ENCODE results near the gene DTX4.

Gene DTX4

GRCh38 chr11:59198726-59199125 is 26.8 kb downstream of the DTX4 start:
- Histone ChIP-seq H3K9me3 (ENCODE audit: control extremely low read depth in 1 of 5, control insufficient read depth in 4 of 5, insufficient read depth in 2 of 5, low read depth in 1 of 5, low read length in 4 of 5) (no peaks in the 10 kb centered on the region), H3K27ac (ENCODE audit: insufficient read depth in 1 of 2, low read depth in 1 of 2, low read length in 2 of 2, poor library complexity in 1 of 2, severe bottlenecking in 2 of 2) (no peak overlapping the region), H3K4me1 (ENCODE audit: control extremely low read depth in 1 of 4, control insufficient read depth in 4 of 4, insufficient read depth in 4 of 4, low read length in 3 of 4) (peaks cover 2 to 38% (median 14%) of the 10 kb centered on the region in 4 experiments), H3K36me3 (ENCODE audit: control insufficient read depth in 4 of 4, insufficient read depth in 4 of 4, low read length in 3 of 4) (no peaks in the 10 kb centered on the region), H3K27me3 (replicated peaks in 2 of 5; ENCODE audit: control insufficient read depth in 4 of 5, insufficient read depth in 5 of 5, low read length in 4 of 5) (peaks cover 0 to 4% (median 0%) of the 10 kb centered on the region in 5 experiments), H3K4me3 (ENCODE audit: control insufficient read depth in 1 of 7, extremely low read depth in 1 of 7, insufficient read depth in 4 of 7, low read depth in 2 of 7, low read length in 6 of 7) (no peak overlapping the region)
- 71% methylated on average over 2 of the region's 2 CpGs for whole genome bisulfite sequencing (ENCODE audit: insufficient coverage)
- ChIA-PET POLR2A (interaction anchor here (0.5 kb wide), 1 partner anchor 666 kb away, joined by 3 read pairs; no protein-coding TSS in a partner anchor), CTCF (interaction anchor here (1.0 to 8.1 kb wide), 6 partner anchors 8 to 56 kb away, joined by 3 to 57 read pairs (median 6); partner anchors contain the start of genes DTX4 and FAM111A)
- DNase-seq, result no peak

DNA sequence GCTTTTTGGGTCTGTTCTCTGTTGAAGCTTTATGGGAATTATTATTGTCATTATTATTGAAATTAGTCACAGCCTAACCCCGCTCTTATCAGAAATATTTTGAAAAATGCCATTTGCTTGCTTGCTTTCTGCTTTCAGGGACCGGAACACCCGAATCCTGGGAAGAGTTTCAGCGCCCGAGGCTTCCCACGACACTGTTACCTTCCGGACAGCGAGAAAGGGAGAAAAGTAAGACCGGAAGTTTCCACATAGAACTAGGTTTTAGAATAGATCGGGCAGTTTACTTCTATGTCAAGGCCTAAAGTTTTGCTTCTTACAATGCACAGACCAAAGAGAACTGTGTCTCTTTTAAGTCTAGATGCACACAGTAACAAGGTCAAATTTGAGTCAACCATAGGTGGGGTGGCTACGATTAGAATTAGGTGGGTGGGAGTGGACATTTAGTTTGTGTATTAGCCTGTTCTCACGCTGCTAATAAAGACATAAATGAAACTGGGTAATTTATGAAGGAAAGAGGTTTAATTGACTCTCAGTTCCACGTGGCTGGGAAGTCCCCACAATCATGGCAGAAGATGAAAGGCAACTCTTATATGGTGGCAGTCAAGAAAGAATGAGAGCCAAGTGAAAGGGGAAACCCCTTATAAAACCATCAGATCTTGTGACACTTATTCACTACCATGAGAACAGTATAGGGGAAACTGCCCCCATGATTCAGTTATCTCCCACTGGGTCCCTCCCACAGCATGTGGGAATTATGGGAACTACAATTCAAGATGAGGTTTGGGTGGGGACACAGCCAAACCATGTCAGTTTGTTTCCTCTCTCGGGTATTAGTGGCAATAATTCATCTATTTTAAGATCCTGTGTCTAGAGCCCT is 27.9 kb downstream of the DTX4 start:
- H3K27ac ChIP-seq (ENCODE audit: insufficient read depth in 1 of 2, low read depth in 1 of 2, low read length in 2 of 2, poor library complexity in 1 of 2, severe bottlenecking in 2 of 2), result no peak overlapping the region
- ChIA-PET CTCF (interaction anchor here (1.0 to 14.0 kb wide), 10 partner anchors 9 to 233 kb away, joined by 3 to 259 read pairs (median 5); partner anchors contain the start of gene DTX4), POLR2A (no interaction called here)
- H3K9me3 ChIP-seq (ENCODE audit: control extremely low read depth in 1 of 5, control insufficient read depth in 4 of 5, insufficient read depth in 2 of 5, low read depth in 1 of 5, low read length in 4 of 5), result no peaks in the 10 kb centered on the region
- H3K4me1 ChIP-seq (ENCODE audit: control extremely low read depth in 1 of 4, control insufficient read depth in 4 of 4, insufficient read depth in 4 of 4, low read length in 3 of 4), result peaks cover 2 to 38% (median 14%) of the 10 kb centered on the region in 4 experiments
- DNase-seq, result peak; percentile 44 to 88 (median 83)
- no peaks in the 10 kb centered on the region for H3K36me3 ChIP-seq (ENCODE audit: control insufficient read depth in 4 of 4, insufficient read depth in 4 of 4, low read length in 3 of 4)
- 84% methylated on average over 11 of the region's 14 CpGs for WGBS (ENCODE audit: insufficient coverage)
- H3K4me3 ChIP-seq (ENCODE audit: control insufficient read depth in 1 of 7, extremely low read depth in 1 of 7, insufficient read depth in 4 of 7, low read depth in 2 of 7, low read length in 6 of 7), result no peak overlapping the region
- H3K27me3 ChIP-seq (replicated peaks in 2 of 5; ENCODE audit: control insufficient read depth in 4 of 5, insufficient read depth in 5 of 5, low read length in 4 of 5), result peaks cover 0 to 4% (median 0%) of the 10 kb centered on the region in 5 experiments

- peak in 2 of 3 donors; percentile 59 to 85 for DNase-seq
- Histone ChIP-seq H3K9me3 (ENCODE audit: control extremely low read depth in 1 of 5, control insufficient read depth in 4 of 5, insufficient read depth in 2 of 5, low read depth in 1 of 5, low read length in 4 of 5) (no peaks in the 10 kb centered on the region), H3K27ac (ENCODE audit: insufficient read depth in 1 of 2, low read depth in 1 of 2, low read length in 2 of 2, poor library complexity in 1 of 2, severe bottlenecking in 2 of 2) (no peak overlapping the region), H3K4me3 (ENCODE audit: control insufficient read depth in 1 of 7, extremely low read depth in 1 of 7, insufficient read depth in 4 of 7, low read depth in 2 of 7, low read length in 6 of 7) (no peak overlapping the region), H3K4me1 (ENCODE audit: control extremely low read depth in 1 of 4, control insufficient read depth in 4 of 4, insufficient read depth in 4 of 4, low read length in 3 of 4) (peaks cover 2 to 38% (median 14%) of the 10 kb centered on the region in 4 experiments), H3K36me3 (ENCODE audit: control insufficient read depth in 4 of 4, insufficient read depth in 4 of 4, low read length in 3 of 4) (no peaks in the 10 kb centered on the region), H3K27me3 (replicated peaks in 2 of 5; ENCODE audit: control insufficient read depth in 4 of 5, insufficient read depth in 5 of 5, low read length in 4 of 5) (peaks cover 0 to 4% (median 0%) of the 10 kb centered on the region in 5 experiments)
- ChIA-PET CTCF (interaction anchor here (1.1 to 14.0 kb wide), 8 partner anchors 9 to 232 kb away, joined by 3 to 259 read pairs (median 5); partner anchors contain the start of gene DTX4), POLR2A (no interaction called here)
- WGBS (ENCODE audit: insufficient coverage), result 0% methylated on average over 1 of the region's 4 CpGs
Measured at GRCh38 chr11:59200423-59200746, 28.5 kb downstream of the DTX4 start.

DNA sequence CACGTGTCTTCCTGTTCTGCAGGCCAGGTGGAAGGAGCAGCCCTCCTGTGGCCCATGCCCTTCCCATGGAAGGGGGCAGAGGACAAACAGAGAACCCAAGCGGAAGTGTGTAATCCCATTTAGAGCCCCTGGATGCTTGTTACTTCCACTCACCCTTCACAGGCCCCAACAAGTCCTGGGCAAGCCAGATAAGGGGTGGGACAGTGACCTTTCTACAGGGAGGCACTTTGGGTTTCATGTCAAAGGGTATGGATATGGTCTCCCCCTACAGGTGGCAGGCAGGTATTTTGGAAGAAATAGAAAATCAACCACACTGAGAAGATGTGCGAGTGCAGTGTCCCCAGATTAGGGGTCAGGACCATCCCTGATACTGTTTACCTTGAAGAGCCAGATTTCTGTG is 29.4 kb downstream of the DTX4 start:
- Histone ChIP-seq H3K36me3 (ENCODE audit: control insufficient read depth in 4 of 4, insufficient read depth in 4 of 4, low read length in 3 of 4) (no peaks in the 10 kb centered on the region), H3K27me3 (replicated peaks in 2 of 5; ENCODE audit: control insufficient read depth in 4 of 5, insufficient read depth in 5 of 5, low read length in 4 of 5) (peaks cover 0 to 4% (median 0%) of the 10 kb centered on the region in 5 experiments), H3K27ac (ENCODE audit: insufficient read depth in 1 of 2, low read depth in 1 of 2, low read length in 2 of 2, poor library complexity in 1 of 2, severe bottlenecking in 2 of 2) (no peak overlapping the region), H3K4me3 (ENCODE audit: control insufficient read depth in 1 of 7, extremely low read depth in 1 of 7, insufficient read depth in 4 of 7, low read depth in 2 of 7, low read length in 6 of 7) (no peak overlapping the region), H3K9me3 (ENCODE audit: control extremely low read depth in 1 of 5, control insufficient read depth in 4 of 5, insufficient read depth in 2 of 5, low read depth in 1 of 5, low read length in 4 of 5) (no peaks in the 10 kb centered on the region), H3K4me1 (ENCODE audit: control extremely low read depth in 1 of 4, control insufficient read depth in 4 of 4, insufficient read depth in 4 of 4, low read length in 3 of 4) (peaks cover 2 to 38% (median 14%) of the 10 kb centered on the region in 4 experiments)
- 94% methylated on average over 2 of the region's 3 CpGs for WGBS (ENCODE audit: insufficient coverage)
- ChIA-PET POLR2A (no interaction called here), CTCF (interaction anchor here (1.0 to 14.0 kb wide), 12 partner anchors 8 to 231 kb away, joined by 3 to 259 read pairs (median 11); partner anchors contain the start of genes DTX4 and MPEG1)
- DNase-seq, result no peak

- no peaks in the 10 kb centered on the region for H3K9me3 ChIP-seq (ENCODE audit: control extremely low read depth in 1 of 5, control insufficient read depth in 4 of 5, insufficient read depth in 2 of 5, low read depth in 1 of 5, low read length in 4 of 5)
- H3K27me3 ChIP-seq (replicated peaks in 2 of 5; ENCODE audit: control insufficient read depth in 4 of 5, insufficient read depth in 5 of 5, low read length in 4 of 5), result no peaks in the 10 kb centered on the region
- POLR2A ChIA-PET, result no interaction called here
- no peak overlapping the region for H3K27ac ChIP-seq (ENCODE audit: insufficient read depth in 1 of 2, low read depth in 1 of 2, low read length in 2 of 2, poor library complexity in 1 of 2, severe bottlenecking in 2 of 2)
- WGBS (ENCODE audit: insufficient coverage), result 100% methylated on average over 2 of the region's 3 CpGs
- no peaks in the 10 kb centered on the region for H3K36me3 ChIP-seq (ENCODE audit: control insufficient read depth in 4 of 4, insufficient read depth in 4 of 4, low read length in 3 of 4)
- CTCF ChIA-PET, result interaction anchor here (1.2 to 14.0 kb wide), 6 partner anchors 9 to 226 kb away, joined by 5 to 259 read pairs (median 22); partner anchors contain the start of genes DTX4 and MPEG1
- no peak for DNase-seq
- H3K4me1 ChIP-seq (ENCODE audit: control extremely low read depth in 1 of 4, control insufficient read depth in 4 of 4, insufficient read depth in 4 of 4, low read length in 3 of 4), result peaks cover 3 to 29% (median 7%) of the 10 kb centered on the region in 4 experiments
- H3K4me3 ChIP-seq (ENCODE audit: control insufficient read depth in 1 of 7, extremely low read depth in 1 of 7, insufficient read depth in 4 of 7, low read depth in 2 of 7, low read length in 6 of 7), result no peak overlapping the region
Measured at GRCh38 chr11:59204746-59205145, 32.8 kb downstream of the DTX4 start.

DNA sequence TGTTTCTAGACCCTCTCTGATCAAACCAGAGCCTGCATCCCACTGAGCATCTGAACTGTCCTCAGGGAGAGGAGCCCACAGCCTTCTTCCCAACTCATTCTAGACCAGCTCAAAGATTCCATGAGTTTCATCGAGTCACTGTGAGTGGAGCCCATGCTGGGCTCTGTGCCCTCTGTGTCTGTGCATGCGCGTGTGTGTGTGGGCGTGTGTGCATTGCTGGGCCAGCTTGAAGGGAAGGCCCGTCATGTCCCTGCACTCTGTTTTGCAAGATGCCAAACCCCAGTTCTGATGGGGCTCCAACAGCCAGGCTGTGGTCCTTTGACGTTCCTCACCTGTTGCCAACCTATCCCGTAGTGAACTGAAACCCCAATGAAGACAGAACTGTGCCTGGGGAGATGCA is 33.7 kb downstream of the DTX4 start:
- Histone ChIP-seq H3K4me3 (ENCODE audit: control insufficient read depth in 1 of 7, extremely low read depth in 1 of 7, insufficient read depth in 4 of 7, low read depth in 2 of 7, low read length in 6 of 7) (no peak overlapping the region), H3K9me3 (ENCODE audit: control extremely low read depth in 1 of 5, control insufficient read depth in 4 of 5, insufficient read depth in 2 of 5, low read depth in 1 of 5, low read length in 4 of 5) (no peaks in the 10 kb centered on the region), H3K27me3 (replicated peaks in 2 of 5; ENCODE audit: control insufficient read depth in 4 of 5, insufficient read depth in 5 of 5, low read length in 4 of 5) (no peaks in the 10 kb centered on the region), H3K36me3 (ENCODE audit: control insufficient read depth in 4 of 4, insufficient read depth in 4 of 4, low read length in 3 of 4) (no peaks in the 10 kb centered on the region), H3K27ac (ENCODE audit: insufficient read depth in 1 of 2, low read depth in 1 of 2, low read length in 2 of 2, poor library complexity in 1 of 2, severe bottlenecking in 2 of 2) (no peak overlapping the region), H3K4me1 (ENCODE audit: control extremely low read depth in 1 of 4, control insufficient read depth in 4 of 4, insufficient read depth in 4 of 4, low read length in 3 of 4) (peaks cover 3 to 21% (median 6%) of the 10 kb centered on the region in 4 experiments)
- over 99% methylated on average over 7 of the region's 7 CpGs for WGBS (ENCODE audit: insufficient coverage)
- POLR2A ChIA-PET, result interaction anchor here (0.6 kb wide), 1 partner anchor 611 kb away, joined by 3 read pairs; no protein-coding TSS in a partner anchor
- CTCF ChIA-PET, result interaction anchor here (1.0 to 14.0 kb wide), 15 partner anchors 8 to 230 kb away, joined by 3 to 259 read pairs (median 6); partner anchors contain the start of gene DTX4
- no peak for DNase-seq

Measured in common myeloid progenitor, CD34-positive (primary cell).